Measurements from ENCODE around the gene ARVCF. TPM values are rescaled to one million over a fixed set of nuclear protein-coding genes. Genes with fewer than 3 reads are reported as not detected.

The ARVCF gene
- total and polyA plus RNA-seq, 9 of the 15 experiments (the other 6 are each of a cell fraction or from before 2014, with no cell fraction given) = 0.03 to 97.4 (median 15.6) TPM

DNA sequence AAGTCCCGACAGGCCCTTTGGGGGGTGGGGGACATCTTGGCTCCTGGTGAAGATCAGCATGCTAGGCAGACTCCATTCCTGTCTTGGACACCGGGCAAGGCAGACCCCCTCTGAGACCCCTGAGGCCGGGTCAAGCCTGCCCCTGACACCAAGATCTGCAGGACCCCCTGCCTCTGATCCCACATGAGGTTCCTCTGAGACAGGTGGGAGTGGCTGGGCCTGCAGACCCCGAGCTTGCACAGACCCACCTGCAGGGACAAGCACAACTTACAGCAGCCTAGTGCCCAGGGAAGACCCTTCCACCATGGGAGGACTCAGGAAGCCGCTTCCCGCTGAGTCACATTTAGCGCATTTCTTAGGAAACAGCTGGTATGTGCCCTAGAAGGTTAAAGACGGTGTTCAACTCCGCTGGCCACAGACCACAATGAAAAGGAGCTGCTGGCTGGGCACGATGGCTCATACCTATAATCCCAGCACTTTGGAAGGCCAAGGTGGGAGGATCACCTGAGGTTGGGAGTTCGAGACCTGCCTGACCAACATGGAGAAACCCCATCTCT is 15.5 kb downstream of the ARVCF start (continued):
- TF ChIP-seq, protein P1, sequence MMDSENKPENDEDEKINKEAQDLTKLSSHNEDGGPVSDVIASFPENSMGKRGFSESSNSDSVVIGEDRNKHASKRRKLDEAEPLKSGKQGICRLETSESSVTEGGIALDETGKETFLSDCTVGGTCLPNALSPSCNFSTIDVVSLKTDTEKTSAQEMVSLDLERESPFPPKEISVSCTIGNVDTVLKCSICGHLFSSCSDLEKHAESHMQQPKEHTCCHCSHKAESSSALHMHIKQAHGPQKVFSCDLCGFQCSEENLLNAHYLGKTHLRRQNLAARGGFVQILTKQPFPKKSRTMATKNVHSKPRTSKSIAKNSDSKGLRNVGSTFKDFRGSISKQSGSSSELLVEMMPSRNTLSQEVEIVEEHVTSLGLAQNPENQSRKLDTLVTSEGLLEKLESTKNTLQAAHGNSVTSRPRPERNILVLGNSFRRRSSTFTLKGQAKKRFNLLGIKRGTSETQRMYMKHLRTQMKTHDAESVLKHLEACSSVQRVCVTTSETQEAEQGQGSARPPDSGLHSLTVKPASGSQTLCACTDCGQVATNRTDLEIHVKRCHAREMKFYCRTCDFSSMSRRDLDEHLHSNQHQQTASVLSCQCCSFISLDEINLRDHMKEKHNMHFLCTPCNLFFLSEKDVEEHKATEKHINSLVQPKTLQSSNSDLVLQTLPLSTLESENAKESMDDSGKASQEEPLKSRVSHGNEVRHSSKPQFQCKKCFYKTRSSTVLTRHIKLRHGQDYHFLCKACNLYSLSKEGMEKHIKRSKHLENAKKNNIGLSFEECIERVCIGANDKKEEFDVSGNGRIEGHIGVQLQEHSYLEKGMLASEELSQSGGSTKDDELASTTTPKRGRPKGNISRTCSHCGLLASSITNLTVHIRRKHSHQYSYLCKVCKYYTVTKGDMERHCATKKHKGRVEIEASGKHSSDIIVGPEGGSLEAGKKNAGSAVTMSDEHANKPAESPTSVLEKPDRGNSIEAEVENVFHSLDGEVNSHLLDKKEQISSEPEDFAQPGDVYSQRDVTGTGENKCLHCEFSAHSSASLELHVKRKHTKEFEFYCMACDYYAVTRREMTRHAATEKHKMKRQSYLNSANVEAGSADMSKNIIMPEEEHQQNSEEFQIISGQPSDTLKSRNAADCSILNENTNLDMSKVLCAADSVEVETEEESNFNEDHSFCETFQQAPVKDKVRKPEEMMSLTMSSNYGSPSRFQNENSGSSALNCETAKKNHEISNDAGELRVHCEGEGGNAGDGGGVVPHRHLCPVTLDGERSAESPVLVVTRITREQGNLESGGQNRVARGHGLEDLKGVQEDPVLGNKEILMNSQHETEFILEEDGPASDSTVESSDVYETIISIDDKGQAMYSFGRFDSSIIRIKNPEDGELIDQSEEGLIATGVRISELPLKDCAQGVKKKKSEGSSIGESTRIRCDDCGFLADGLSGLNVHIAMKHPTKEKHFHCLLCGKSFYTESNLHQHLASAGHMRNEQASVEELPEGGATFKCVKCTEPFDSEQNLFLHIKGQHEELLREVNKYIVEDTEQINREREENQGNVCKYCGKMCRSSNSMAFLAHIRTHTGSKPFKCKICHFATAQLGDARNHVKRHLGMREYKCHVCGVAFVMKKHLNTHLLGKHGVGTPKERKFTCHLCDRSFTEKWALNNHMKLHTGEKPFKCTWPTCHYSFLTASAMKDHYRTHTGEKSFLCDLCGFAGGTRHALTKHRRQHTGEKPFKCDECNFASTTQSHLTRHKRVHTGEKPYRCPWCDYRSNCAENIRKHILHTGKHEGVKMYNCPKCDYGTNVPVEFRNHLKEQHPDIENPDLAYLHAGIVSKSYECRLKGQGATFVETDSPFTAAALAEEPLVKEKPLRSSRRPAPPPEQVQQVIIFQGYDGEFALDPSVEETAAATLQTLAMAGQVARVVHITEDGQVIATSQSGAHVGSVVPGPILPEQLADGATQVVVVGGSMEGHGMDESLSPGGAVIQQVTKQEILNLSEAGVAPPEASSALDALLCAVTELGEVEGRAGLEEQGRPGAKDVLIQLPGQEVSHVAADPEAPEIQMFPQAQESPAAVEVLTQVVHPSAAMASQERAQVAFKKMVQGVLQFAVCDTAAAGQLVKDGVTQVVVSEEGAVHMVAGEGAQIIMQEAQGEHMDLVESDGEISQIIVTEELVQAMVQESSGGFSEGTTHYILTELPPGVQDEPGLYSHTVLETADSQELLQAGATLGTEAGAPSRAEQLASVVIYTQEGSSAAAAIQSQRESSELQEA (IDR thresholded peaks at IDR 0.05; ENCODE audit: low read depth) = 0 out of 2 replicates have a peak, but pooled peaks have one; percentile 7
- TF ChIP-seq KLF10 (CRISPR knock-in tag; IDR thresholded peaks at IDR 0.05) (no peak), ZNF175 (CRISPR knock-in tag; IDR thresholded peaks at IDR 0.05; ENCODE audit: low read depth) (no peak)

Measured in K562 (cell line).